Activated effector memory CD4-positive, alpha-beta T cell treated with anti-CD3 and anti-CD28 coated beads, Interleukin-2, amount 50 U/mL, for 16 hours (primary cell): ENCODE data around the gene PDE4A.
A peak's percentile ranks its signal among the peaks of the same experiment; 100 is the strongest.

Experiments used
- DNase-seq: peaks from one replicate; pipeline ENCODE4 v3.0.0-alpha.2; 2020

Gene PDE4A

DNA sequence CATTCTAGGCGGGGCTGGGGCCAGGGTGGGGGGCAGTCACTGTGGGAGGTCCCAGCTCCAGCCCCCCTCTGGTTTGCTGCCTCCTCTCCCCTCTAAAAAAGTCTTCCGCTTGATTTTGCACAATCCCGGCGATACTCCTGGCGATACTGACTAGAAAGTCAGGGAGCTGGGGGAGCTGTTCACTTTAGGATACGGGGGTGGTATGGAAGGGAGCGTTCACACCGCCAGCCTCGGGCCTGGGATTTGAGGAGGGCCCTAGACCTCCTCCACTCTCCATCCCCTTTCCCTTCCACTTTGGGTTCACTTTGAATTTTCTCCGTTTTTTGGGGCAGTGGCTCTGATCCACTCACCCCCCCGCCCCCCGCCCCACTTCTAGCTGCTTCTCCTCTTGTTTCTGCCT is 47.8 kb downstream of the PDE4A start:
- DNase-seq = no peak

DNA sequence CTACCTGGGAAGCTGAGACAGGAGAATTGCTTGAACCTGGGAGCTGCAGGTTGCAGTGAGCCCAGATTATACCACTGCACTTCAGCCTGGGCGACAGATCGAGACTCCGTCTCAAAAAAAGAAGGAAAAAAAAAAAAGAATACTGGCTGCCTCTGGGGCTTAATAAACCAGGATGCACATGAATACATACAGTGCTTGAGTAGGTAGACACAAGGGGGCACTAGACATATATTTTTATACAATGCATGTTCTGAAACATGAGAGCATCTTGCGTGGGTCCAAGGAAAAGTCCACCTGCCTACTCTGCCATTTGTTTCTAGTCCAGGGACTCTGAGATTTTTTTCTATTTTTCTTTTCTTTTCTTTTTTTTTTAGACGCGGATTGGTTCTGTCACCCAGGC is 51.6 kb downstream of the PDE4A start:
- DNase-seq = no peak

DNA sequence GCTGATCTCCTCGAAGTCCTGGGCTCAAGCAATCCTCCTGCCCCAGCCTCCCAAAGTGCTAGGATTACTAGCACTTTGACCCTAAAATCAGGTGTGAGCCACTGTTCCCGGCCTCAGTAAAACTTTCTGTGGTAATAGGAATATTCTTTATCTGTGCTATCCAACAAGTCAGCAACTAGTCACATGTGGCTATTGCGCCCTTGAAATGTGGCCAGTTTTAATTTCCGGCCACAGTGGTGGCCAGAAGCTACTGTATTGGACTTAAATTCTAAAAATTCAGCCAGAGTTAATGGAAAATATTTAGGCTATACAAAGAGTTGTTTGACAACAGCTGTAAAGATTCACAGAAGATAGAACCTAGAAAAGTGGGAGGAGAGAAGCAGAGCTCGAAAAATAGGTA is 52.9 kb downstream of the PDE4A start:
- DNase-seq = no peak

DNA sequence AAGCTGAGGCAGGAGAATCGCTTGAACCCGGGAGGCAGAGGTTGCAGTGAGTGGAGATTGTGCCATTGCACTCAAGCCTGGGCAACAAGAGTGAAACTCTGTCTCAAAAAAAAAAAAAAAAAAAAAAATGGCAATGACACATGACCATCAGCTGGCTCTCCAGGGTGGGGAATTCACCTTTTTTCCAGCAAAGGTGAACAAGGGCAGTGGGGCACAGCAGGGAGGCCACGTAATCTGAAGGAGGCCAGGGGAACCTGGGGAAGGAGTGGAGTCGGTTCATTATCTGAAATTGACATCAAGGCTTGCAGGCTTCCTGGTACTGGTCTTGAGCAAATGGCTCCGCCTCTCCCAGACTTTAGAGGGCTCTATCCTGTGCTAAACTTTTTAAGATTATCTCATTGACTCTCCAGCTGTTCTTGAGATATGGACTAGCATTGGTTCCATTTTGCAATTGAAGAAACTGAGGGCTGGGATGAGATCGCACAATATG is 54.7 kb downstream of the PDE4A start:
- no peak for DNase-seq

DNA sequence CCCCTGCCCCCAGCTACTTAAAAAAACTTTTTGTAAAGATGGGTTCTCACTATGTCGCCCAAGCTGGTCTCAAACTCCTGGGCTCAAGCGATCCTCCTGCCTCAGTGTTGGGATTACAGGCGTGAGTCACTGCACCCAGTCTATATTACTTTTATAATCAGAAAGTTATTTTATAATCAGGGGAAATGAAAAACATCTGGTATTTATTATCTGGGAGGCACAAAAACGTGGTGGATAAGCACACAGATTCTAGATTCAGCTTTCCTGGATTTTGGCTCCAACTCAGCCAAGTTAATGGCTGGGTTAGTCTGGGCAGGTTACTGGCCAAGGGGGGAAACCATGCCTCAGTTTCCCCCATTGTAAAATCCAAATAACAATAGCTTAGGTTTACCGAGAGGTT is 58.1 kb downstream of the PDE4A start:
- DNase-seq = no peak

DNA sequence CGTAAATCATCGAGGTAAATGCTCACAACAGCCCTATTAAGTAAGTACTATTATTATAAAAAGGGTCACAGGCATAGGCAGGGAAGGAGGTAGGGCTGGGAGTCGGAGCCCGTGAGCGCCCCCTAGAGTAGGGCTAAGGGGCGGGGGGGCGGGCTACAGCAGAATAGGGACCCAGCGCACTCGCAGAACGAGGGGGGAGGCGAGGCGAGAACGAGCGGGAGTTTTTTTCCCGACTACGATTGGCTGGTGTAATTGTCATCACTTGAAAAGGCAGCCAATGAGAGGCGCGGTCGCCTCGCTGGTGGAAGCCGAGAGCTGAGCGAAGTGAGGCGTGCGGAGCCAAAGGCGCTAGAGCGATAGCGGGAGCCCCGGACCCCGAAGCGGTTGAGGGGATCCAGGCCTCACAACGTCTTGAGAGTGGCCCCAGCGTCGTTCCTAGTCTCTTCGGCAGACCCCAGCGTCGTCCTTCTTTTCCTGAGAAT is 58.6 kb downstream of the PDE4A start:
- peak; percentile 95 for DNase-seq

DNA sequence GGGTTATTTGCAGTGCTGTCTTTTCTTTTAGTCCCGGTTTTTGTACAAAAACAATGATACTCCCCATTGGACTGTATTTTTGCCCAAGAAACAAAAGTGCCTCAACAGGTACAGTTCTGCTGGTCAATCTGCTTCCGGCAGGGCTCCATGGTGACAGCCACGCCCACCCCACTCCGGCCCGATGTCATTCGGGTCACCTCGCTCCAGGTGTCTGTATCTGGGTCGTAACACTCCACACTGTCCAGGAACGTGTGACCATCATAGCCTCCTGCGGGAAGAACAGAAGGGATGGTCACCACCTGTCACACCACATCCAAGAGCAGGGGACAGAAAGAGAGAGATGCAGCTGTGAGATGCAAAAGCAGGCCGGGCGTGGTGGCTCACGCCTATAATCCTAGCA is 66.2 kb downstream of the PDE4A start:
- DNase-seq = no peak

DNA sequence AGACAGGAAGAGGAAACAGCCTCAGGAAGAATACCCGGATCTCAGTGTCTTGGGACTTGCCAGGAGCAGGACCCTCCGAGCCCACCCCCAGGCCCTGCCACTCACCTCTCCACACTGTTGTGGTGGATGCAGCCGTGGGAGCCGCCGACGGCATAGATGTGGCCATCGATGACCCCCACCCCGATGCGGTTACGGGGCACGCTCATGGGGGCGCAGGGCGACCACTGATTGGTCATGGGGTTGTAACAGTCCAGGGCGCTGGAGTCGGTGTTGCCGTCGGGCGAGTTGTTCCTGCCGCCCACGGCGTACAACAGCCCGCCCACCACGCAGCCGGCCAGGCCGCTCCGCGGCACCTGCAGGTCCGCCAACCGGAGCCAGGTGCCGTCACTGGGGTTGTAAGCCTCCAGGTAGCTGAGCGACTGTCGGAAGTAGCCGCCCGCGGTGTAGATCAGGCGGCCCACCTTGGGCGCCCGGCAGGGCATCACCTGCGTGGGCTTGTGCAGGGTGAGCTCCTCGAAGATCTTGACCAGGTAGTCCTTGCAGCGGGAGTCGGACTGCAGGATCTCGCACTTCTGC is 71.2 kb downstream of the PDE4A start:
- DNase-seq = no peak

DNA sequence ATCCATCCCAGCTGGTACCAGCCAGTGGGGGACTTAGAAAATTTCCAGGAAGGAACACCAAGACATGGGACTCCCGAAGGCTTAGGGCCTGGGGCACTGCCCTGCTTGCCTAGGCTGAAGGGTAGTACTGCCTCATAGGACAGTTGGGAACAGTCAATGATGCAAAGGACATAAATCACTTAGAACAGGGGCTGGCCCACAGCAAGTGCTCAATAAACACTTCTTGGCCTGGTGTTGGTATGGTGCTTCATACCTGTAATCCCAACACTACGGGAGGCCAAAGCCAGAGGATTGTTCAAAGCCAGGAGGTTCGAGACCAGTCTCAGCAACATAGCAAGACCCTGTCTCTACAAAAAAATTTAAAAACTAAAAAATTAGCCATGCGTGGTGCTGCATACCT is 77.0 kb downstream of the PDE4A start:
- DNase-seq = no peak

DNA sequence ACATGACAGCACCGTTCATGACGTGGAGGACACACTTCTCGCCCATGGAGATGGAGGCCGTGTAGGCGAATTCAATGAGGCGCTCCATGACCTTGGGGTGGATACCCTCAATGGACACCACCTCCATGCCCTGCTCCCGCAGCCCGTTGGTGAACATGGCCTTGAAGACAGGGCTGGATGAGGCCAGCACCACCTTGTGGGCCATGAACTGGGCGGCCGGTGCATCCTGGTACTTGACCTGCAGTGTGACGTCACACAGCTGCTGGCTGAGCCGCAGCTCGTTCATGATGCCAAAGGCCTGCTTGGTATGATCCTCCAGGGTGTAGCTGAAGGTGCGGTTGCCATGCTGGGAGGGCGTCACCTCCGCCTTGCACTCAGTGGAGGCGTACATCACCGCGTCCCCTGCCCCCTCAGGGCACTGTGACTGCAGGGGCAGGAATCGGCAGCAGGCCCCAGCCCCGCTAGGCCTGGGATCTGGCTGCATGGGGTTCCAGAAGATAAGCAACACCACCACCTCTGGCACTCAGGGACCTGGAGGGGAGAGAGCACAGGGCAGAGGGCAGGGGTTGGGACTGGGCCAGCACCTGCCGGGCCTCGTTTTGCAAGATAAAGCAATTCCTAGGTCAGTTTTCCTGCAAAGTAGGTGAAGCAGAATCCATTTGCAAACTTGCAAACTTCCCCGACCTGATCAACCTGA is 79.4 kb downstream of the PDE4A start:
- no peak for DNase-seq

DNA sequence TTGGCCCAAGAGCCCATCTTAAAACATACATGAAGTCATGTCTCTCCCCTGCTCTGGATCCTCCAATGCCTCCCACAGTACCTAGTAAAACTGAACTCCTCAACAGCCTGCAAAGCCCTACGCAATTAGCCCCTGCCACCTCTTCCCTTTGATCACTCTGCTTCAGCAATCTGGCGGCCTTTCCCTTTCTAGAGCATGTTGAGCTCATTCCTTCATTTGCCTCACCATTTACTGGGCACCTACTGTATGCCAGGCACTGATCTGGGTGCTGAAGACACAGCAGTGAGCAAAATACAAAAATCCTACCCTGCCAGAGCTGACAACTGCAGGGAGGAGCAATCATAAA is 79.9 kb downstream of the PDE4A start:
- DNase-seq = no peak

DNA sequence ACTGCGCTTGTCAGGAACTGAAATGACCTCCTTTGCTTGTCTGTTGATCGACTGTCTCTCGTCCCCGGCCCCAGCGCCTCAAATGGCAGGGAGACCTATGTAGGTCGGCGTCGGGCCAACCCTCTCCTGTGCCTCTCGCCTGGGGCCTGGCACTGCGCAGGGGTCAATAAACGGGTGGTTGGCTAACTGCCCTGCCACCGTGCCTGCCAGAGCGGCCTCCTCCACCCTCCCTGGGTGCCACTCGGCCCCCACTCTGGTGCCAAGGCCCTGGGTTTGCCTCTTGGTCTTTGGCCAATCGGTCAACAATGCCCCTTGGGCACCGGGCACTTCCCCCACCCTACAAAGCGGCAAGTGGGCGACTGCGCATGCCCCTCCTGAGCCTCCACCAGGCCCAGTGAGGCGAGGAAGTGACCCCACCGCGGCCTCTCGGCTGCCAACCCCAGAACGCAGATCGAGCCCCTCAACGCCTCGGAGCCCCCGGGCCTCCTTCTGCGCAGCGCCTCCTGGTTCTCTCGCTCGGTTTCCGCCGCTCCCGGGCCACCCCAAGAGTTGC is 81.7 kb downstream of the PDE4A start:
- peak; percentile 81 for DNase-seq

DNA sequence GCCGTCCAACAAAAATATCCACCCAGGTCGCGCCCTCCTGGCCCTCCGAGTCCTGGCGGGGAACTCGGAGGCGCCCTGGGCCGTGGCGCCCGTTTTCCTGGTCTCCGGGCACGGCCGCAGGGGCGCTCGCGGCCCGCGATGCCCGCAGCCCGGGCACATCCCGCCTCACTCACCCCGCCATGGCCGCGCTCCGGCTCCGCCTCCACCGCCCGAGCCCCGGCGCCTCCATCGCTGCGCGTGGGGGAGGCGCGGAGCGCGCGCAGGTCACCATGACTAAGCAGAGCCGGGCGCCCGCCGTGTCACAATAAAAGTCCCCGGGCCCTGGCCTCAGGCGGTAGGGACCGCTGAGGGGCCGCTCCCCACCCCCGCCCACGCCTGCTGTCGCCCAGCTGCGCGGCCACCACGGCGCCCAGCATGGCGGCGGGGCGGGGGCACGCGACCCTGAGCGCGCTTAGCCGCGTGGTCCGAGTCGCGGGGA is 82.2 kb downstream of the PDE4A start:
- peak; percentile 96 for DNase-seq

DNA sequence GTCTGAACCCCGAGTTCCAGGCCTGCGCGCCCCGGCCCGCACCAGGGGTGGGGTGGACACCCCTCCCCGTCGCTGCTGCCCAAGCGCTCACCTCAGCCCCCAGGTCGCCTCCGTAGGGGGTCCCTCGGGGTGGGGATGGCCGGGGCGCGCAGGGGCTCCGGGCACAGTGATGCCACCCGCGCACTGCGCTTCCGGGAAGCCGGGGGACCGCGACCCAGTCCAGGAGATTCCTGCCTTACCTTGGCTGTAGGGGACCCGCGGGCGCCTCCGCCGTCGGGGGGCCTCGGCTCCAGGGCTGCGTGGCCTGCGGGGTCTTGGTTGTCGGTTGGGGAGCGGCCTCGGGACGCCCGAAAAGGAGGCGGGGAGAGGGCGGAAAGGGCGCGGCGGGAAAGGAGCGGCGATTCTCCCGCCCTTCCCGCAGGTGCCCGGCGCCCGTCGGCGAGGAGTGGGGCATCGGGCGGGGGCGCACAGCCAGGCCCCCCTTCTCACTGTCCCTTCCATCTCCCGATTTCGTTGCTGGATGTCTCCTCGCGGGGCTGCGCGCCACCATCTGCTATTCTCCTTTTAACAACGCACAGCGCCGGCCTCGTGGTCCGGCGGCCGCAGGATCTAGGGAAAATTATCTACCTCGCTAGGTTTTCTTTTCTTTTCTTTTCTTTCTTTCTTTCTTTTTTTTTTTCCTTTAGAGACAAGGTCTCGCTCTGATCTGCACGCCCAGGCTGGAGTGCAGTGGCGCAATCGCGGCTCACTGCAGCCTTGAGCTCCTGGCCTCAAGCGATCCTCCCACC is 82.9 kb downstream of the PDE4A start, which contains the start of gene KEAP1:
Gene KEAP1 (minus strand): TSS at position 355 of the 788 bp plus-strand sequence. CDS start 3,323 bp downstream, outside the sequence.
- DNase-seq = peak; percentile 82

DNA sequence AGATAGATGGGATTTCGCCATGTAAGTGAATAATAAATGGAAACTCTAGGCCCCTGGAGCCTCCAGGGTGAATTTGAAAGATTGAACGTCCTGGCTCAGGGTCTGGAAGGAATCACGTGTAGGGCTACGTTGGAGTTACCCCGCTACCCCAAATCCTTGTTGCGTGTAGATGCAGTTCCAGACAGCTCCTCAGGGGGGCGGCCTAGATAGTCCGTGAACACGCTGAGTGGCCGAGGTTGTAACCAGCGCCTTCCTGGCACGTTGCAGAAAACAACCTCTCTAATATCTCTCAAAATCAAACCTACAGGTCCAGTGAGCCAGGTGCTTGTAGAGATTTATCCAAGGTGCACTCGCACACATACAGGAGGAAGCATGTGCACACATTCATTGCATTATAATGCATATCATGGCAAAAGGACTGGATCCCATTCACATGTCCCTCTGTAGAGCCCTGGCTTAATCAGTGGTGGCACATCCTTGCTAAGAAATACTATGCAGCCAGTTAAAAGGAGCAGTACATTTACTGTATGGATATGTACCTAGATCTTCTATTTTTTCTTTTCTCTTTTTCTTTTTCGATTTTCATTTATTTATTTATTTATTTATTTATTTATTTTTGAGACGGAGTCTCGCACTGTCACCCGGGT is 85.4 kb downstream of the PDE4A start:
- peak; percentile 93 for DNase-seq

DNA sequence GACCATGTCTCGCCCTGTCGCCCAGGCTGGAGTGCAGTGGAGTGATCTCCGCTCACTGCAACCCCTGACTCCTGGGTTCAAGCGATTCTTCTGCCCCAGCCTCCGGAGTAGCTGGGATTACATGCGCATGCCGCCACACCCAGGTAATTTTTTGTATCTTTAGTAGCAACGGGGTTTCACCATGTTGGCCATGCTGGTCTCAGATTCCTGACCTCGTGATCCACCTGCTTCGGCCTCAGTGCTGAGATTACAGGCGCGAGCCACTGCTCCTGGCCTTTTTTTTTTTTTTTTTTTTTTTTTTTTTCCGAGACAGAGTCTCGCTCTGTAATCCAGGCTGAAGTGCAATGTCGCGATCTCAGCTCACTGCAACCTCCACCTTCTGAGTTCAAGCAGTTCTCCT is 87.7 kb downstream of the PDE4A start:
- no peak for DNase-seq

DNA sequence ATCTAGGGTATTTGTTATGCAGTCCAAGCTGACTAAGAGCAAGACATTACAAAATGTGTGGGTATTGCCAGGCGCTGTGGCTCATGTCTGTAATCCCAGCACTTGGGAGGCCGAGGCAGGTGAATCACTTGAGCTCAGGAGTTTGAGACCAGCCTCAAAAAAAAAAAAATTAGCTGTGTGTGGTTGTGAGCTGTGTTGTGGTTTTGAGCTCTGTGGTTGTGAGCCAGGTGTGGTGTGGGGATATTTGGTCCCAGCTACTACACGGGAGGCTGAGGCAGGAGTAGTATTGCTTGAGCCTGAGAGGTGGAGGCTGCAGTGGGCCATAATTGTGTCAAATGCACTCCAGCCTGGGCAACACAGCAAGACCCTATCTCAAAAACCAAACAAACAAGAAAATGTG is 88.4 kb downstream of the PDE4A start:
- DNase-seq = no peak

DNA sequence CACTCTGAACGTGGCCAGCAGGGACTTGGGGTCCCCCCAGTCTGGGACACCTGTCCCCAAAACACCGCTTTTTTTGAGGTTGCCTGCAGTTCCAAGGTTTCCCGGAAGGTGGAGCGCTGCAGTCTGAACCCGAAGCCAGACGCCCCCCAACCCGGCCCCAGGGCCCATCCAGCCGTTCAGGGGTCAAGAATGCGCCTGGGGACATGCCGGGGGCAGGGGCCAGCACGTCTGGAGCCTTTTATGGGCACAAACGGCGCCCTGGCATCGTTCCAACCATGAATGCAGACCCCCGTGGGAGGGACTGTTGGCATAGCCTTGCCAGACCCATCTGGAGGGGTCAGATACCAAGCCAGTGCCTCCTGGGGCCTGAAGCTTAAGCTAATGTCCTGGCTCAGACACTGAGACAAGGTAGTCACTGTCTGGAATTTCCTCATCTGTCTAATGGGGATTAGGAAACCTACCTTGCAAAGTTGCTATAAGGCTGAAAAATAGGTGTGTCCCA is 90.0 kb downstream of the PDE4A start:
- peak; percentile 85 for DNase-seq

DNA sequence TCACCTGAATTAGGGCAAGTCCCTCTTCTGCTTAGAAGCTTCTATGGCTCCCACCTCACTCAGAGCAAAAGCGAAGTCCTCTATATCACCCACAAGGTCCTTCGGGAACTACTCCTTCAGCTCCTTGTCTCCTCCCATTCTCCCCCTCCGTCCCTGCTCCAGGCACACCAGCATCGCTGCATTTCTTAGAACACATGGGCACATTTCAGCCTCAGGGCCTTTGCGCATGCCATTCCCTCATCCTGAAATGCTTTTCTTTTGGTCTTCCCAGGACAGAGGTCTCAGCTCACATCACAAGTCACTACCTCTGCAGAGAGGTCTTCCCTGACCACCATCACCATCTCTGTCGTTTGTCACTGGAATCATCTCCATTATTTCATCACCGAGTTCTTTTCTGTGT is 92.9 kb downstream of the PDE4A start:
- no peak for DNase-seq

DNA sequence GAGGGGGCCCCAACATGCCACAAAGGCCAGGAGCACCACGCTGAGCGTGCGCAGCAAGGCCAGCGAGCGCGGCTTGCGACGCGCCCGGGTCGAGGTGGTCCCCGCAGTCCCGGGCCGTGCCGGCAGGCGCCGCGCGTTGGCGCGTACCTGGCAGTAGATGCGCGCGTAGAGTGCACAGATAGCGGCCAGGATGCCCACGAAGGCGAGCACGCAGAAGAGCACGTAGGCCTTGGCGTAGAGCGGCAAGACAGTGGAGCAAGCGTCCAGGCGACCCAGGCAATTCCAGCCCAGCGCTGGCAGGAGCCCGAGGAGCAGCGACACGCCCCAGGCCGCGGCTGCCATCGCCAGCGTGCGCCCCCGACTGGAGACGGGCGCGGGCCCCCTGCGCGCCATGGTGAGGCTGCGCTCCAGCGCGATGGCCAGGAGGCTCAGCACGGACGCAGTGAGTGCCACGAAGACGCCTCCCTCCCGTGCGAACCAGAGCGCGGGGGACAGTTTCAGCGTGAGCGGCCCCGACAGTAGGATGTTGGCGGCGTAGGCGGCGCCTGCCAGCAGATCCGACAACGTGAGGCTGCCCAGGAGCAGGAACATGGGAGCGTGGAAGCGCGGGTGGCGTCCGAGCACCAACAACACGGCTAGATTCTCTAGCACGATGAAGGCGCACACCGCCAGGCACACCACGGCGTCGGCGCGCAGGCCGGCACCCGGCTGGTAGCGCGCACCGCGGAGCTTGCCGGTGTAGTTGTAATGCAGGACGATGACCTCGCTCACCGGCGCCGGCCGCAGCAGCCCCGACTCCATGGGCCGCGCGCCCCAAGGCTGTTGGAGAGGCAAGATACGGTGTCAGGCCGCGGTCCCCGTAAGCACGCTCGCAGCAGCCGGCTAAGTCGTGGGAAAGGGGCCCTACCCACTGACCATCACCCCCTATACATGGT is 94.1 kb downstream of the PDE4A start:
- peak; percentile 74 for DNase-seq

DNA sequence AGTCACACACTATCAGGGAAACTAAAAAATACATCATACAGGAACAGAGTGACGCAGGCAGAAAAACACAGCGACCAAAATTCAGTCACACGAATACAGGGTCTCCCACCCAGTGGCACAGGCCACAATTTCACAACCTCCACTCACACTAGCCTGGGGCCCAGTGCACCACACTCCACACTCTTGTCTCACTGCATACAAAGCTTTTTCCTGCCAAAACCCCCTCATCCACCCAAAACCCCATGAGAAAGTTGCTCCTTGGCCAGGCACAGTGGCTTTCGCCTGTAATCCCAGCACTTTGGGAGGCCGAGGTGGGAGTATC is 95.7 kb downstream of the PDE4A start:
- no peak for DNase-seq
